SK-N-SH (cell line): Measurements from ENCODE around the gene DOCK4. TPM values are rescaled to one million over a fixed set of nuclear protein-coding genes. Genes with fewer than 3 reads are reported as not detected.

Experiments
- CTCF ChIA-PET: fragments of 300-600, 350-600 bp; formaldehyde crosslinking; extraction: SDS; loops from one replicate; lab custom pipeline; 2021; lab: Yijun Ruan, JAX
- POLR2A ChIA-PET: fragments of 350-600 bp; sonication (Branson Sonifier 250); formaldehyde crosslinking; extraction: SDS; loops from one replicate; lab custom pipeline; 2020; ENCODE audit warnings: antibody characterized with exemption, inconsistent platforms; lab: Yijun Ruan, JAX
- DNase-seq: peaks from one replicate; pipeline ENCODE4 v3.0.0; 2012
- H2AFZ ChIP-seq: fragments of 200-600 bp; sonication (generic); 2 replicates; pipeline ENCODE4 v1.8.1; 2016; ENCODE audit warnings: antibody characterized with exemption, mild to moderate bottlenecking, low read depth
- H3F3A ChIP-seq: fragments of 200-600 bp; sonication (generic); replicated peaks from 2 replicates; pipeline ENCODE3; 2016; ENCODE audit warnings: antibody characterized with exemption, mild to moderate bottlenecking; ENCODE audit not compliant: insufficient read depth
- H3K27ac ChIP-seq, 2 experiments: fragments of 200-500 bp in 1 of 2; fragments of 200-600 bp in 1 of 2; sonication (Bioruptor generic) in 1 of 2; sonication (generic), shearing (Covaris generic) in 1 of 2; 2 replicates each; pipeline versions ENCODE4 v1.5.1 to v1.6.1; 2014 to 2016; ENCODE audit warnings: low read depth in 2 of 2, inconsistent platforms in 1 of 2, low read length in 1 of 2, mild to moderate bottlenecking in 1 of 2, mixed read lengths in 1 of 2
- H3K27me3 ChIP-seq: fragments of 200-600 bp; sonication (generic), shearing (Covaris generic); 2 replicates; pipeline ENCODE4 v1.6.1; 2016; ENCODE audit warnings: mixed run types; ENCODE audit not compliant: insufficient read depth
- H3K36me3 ChIP-seq, 2 experiments: fragments of 200-500 bp in 1 of 2; fragments of 200-600 bp in 1 of 2; sonication (Bioruptor generic) in 1 of 2; sonication (generic) in 1 of 2; replicated peaks in 1 of 2; 2 replicates each; pipeline versions ENCODE3 to v1.5.1; 2014 to 2016; ENCODE audit warnings: low read length in 1 of 2, mild to moderate bottlenecking in 1 of 2; ENCODE audit not compliant: insufficient read depth in 2 of 2, control insufficient read depth in 1 of 2
- H3K4me1 ChIP-seq, 2 experiments: fragments of 200-500 bp in 1 of 2; fragments of 200-600 bp in 1 of 2; sonication (Bioruptor generic) in 1 of 2; sonication (generic), shearing (Covaris generic) in 1 of 2; 2 replicates each; pipeline versions ENCODE4 v1.5.1 to v1.6.1; 2014 to 2016; ENCODE audit warnings: low read depth in 1 of 2, low read length in 1 of 2, mixed run types in 1 of 2; ENCODE audit not compliant: insufficient read depth in 2 of 2, control insufficient read depth in 1 of 2
- H3K4me2 ChIP-seq: fragments of 200-600 bp; sonication (generic), shearing (Covaris generic); 2 replicates; pipeline ENCODE4 v1.6.1; 2017; ENCODE audit warnings: mixed run types
- H3K4me3 ChIP-seq, 2 experiments: fragments of 200-500 bp in 1 of 2; fragments of 200-600 bp in 1 of 2; sonication (Bioruptor generic) in 1 of 2; sonication (generic), shearing (Covaris generic) in 1 of 2; 2 replicates each; pipeline versions ENCODE4 v1.5.1 to v1.8.1; 2014 to 2016; ENCODE audit warnings: low read depth in 2 of 2, inconsistent platforms in 1 of 2, low read length in 1 of 2, mild to moderate bottlenecking in 1 of 2, mixed read lengths in 1 of 2, moderate library complexity in 1 of 2
- H3K79me2 ChIP-seq: fragments of 200-600 bp; sonication (generic); 2 replicates; pipeline ENCODE4 v1.8.1; 2017; ENCODE audit warnings: mild to moderate bottlenecking; ENCODE audit not compliant: insufficient read depth
- H3K9ac ChIP-seq: fragments of 200-600 bp; sonication (generic); 2 replicates; pipeline ENCODE4 v1.6.1; 2017; ENCODE audit warnings: mixed run types
- H3K9me2 ChIP-seq: fragments of 200-600 bp; sonication (generic); 2 replicates; pipeline ENCODE4 v1.6.1; 2017; ENCODE audit warnings: mixed run types
- H3K9me3 ChIP-seq: fragments of 200-600 bp; sonication (generic); 2 replicates; pipeline ENCODE4 v1.6.1; 2017; ENCODE audit warnings: mixed run types, mild to moderate bottlenecking, moderate library complexity
- H4K20me1 ChIP-seq: fragments of 200-600 bp; sonication (generic); 2 replicates; pipeline ENCODE4 v1.6.1; 2017; ENCODE audit warnings: mild to moderate bottlenecking, mixed run types; ENCODE audit not compliant: insufficient read depth
- EP300 ChIP-seq, 2 experiments: IDR thresholded peaks; 2 replicates each; pipeline versions ENCODE4 v1.4.0 to v1.6.1; 2012; ENCODE audit warnings: borderline replicate concordance in 1 of 2, low read depth in 1 of 2, low read length in 1 of 2
- EZH2phosphoT487 ChIP-seq: fragments of 200-600 bp; sonication (generic); IDR thresholded peaks from 2 replicates; pipeline ENCODE4 v1.6.1; 2017; ENCODE audit warnings: low read depth, mixed run types, mild to moderate bottlenecking, antibody characterized with exemption, moderate library complexity, borderline replicate concordance
- FOSL2 ChIP-seq: IDR thresholded peaks from 2 replicates; pipeline ENCODE4 v1.4.0; 2012; ENCODE audit warnings: low read depth, mild to moderate bottlenecking, moderate library complexity, borderline replicate concordance
- FOXJ3 ChIP-seq: sonication (generic); formaldehyde crosslinking; IDR thresholded peaks from 2 replicates; pipeline ENCODE4 v1.5.1; 2020; ENCODE audit warnings: mild to moderate bottlenecking, missing genetic modification reagents
- FOXM1 ChIP-seq: IDR thresholded peaks from 2 replicates; pipeline ENCODE4 v1.4.0; 2012; ENCODE audit warnings: low read depth, mild to moderate bottlenecking
- GABPA ChIP-seq: IDR thresholded peaks from 2 replicates; pipeline ENCODE4 v1.4.0; 2012; ENCODE audit warnings: low read depth, mild to moderate bottlenecking
- GATA2 ChIP-seq: sonication (generic); formaldehyde crosslinking; IDR thresholded peaks from 2 replicates; pipeline ENCODE4 v1.5.0; 2020; ENCODE audit warnings: mild to moderate bottlenecking, missing genetic modification reagents
- JUND ChIP-seq: IDR thresholded peaks from 2 replicates; pipeline ENCODE4 v1.4.0; 2012
- MEF2A ChIP-seq: IDR thresholded peaks from 2 replicates; pipeline ENCODE4 v1.4.0; 2012; ENCODE audit warnings: low read depth, borderline replicate concordance
- MXI1 ChIP-seq: IDR thresholded peaks from 2 replicates; pipeline ENCODE4 v1.6.1; 2012; ENCODE audit warnings: mild to moderate bottlenecking, low read depth, low read length, improper control_type of control experiment
- NFIC ChIP-seq: IDR thresholded peaks from 2 replicates; pipeline ENCODE4 v1.4.0; 2012; ENCODE audit warnings: borderline replicate concordance
- NRF1 ChIP-seq: IDR thresholded peaks from 2 replicates; pipeline ENCODE4 v1.6.1; 2012; ENCODE audit warnings: low read depth, mild to moderate bottlenecking, low read length
- RAD21 ChIP-seq: IDR thresholded peaks from 2 replicates; pipeline ENCODE4 v1.6.1; 2012; ENCODE audit warnings: mild to moderate bottlenecking, low read length
- RCOR1 ChIP-seq: fragments of 150-350 bp; IDR thresholded peaks from 2 replicates; pipeline ENCODE4 v1.6.1; 2017; ENCODE audit warnings: antibody characterized with exemption, low read length
- RFX5 ChIP-seq: IDR thresholded peaks from 2 replicates; pipeline ENCODE4 v1.6.1; 2012; ENCODE audit warnings: mild to moderate bottlenecking, improper control_type of control experiment, low read length
- RXRA ChIP-seq: IDR thresholded peaks from 2 replicates; pipeline ENCODE4 v1.4.0; 2012; ENCODE audit warnings: low read depth, mild to moderate bottlenecking, borderline replicate concordance
- SMC3 ChIP-seq: IDR thresholded peaks from 2 replicates; pipeline ENCODE4 v1.6.1; 2012; ENCODE audit warnings: low read depth, low read length, improper control_type of control experiment
- TAF1 ChIP-seq: IDR thresholded peaks from 2 replicates; pipeline ENCODE4 v1.6.1; 2012; ENCODE audit warnings: low read depth, mild to moderate bottlenecking, low read length, moderate library complexity, borderline replicate concordance
- WGBS: methylation state at CpG from one replicate; pipeline ENCODE4 v1.1.6; 2017; ENCODE audit warnings: low lambda C conversion rate; 5-methylcytosine and 5-hydroxymethylcytosine counted together
- polyA plus RNA-seq, 3 experiments: library from polyadenylated mRNA; depleted of rRNA; stranded (reverse); fragments of >200 nt; gene quantifications; 2 replicates each; pipeline ENCODE4 v1.2.3, GENCODE V29; 2012
- TF ChIP-seq, protein P1 (sequence below): IDR thresholded peaks from 2 replicates; pipeline ENCODE4; 2012
- TF ChIP-seq, protein P2 (sequence below): IDR thresholded peaks from 2 replicates; pipeline ENCODE4 v1.4.0; 2012; ENCODE audit warnings: low read depth, borderline replicate concordance
- TF ChIP-seq, protein P3 (sequence below): IDR thresholded peaks from 2 replicates; pipeline ENCODE4 v1.4.0; 2012; ENCODE audit warnings: low read depth, borderline replicate concordance

The DOCK4 gene
- polyA plus RNA-seq, 1 of the 3 experiments (the other 2 are of a cell fraction), result 8.5 TPM

DNA sequence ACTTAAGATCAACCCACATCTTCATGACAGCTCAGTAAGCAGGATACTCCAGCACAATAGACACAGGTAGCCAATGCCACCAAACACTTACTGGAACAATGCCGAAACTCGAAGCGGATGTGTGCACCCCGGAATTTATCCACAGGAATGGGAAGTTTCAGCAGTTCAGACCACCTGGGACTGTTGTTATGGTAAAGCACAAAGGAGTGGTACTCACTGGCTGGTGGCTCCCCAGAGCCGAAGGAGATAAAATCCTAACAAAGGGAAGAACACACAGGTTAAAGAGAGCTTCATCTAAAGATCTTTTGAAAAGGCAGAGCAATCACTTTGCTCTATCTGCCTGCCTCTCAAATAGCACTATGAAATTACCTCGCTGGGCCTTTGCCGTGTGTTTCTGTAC is 305.9 kb downstream of the DOCK4 start:
- H2AFZ ChIP-seq, result no peak overlapping the region
- POLR2A ChIA-PET, result no interaction called here
- no peaks in the 10 kb centered on the region for H3K9me2 ChIP-seq
- H3K9me3 ChIP-seq, result no peaks in the 10 kb centered on the region
- H3K4me2 ChIP-seq, result no peak overlapping the region
- H3K36me3 ChIP-seq, result peaks cover 0 to 19% of the 10 kb centered on the region in 2 experiments
- H4K20me1 ChIP-seq, result no peaks in the 10 kb centered on the region
- DNase-seq, result no peak
- H3K4me1 ChIP-seq, result no peaks in the 10 kb centered on the region
- H3K27ac ChIP-seq, result no peak overlapping the region
- TF ChIP-seq, protein P1, sequence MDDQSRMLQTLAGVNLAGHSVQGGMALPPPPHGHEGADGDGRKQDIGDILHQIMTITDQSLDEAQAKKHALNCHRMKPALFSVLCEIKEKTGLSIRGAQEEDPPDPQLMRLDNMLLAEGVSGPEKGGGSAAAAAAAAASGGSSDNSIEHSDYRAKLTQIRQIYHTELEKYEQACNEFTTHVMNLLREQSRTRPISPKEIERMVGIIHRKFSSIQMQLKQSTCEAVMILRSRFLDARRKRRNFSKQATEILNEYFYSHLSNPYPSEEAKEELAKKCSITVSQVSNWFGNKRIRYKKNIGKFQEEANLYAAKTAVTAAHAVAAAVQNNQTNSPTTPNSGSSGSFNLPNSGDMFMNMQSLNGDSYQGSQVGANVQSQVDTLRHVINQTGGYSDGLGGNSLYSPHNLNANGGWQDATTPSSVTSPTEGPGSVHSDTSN, result no peak
- TF ChIP-seq FOXM1 (no peak), JUND (no peak), SMC3 (no peak), EP300 (IDR thresholded peaks at IDR 0.05; ENCODE audit: borderline replicate concordance in 1 of 2, low read depth in 1 of 2, low read length in 1 of 2) (no peak), FOSL2 (no peak), NFIC (no peak), TAF1 (no peak), MEF2A (no peak), EZH2phosphoT487 (no peak), GATA2 (CRISPR knock-in tag) (no peak), RCOR1 (no peak), MXI1 (no peak), FOXJ3 (CRISPR knock-in tag) (no peak)
- TF ChIP-seq, protein P2, sequence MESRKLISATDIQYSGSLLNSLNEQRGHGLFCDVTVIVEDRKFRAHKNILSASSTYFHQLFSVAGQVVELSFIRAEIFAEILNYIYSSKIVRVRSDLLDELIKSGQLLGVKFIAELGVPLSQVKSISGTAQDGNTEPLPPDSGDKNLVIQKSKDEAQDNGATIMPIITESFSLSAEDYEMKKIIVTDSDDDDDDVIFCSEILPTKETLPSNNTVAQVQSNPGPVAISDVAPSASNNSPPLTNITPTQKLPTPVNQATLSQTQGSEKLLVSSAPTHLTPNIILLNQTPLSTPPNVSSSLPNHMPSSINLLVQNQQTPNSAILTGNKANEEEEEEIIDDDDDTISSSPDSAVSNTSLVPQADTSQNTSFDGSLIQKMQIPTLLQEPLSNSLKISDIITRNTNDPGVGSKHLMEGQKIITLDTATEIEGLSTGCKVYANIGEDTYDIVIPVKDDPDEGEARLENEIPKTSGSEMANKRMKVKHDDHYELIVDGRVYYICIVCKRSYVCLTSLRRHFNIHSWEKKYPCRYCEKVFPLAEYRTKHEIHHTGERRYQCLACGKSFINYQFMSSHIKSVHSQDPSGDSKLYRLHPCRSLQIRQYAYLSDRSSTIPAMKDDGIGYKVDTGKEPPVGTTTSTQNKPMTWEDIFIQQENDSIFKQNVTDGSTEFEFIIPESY, result no peak
- CTCF ChIA-PET, result no interaction called here
- H3F3A ChIP-seq, result no peaks in the 10 kb centered on the region
- no peak overlapping the region for H3K4me3 ChIP-seq
- H3K9ac ChIP-seq, result no peak overlapping the region
- H3K27me3 ChIP-seq, result no peaks in the 10 kb centered on the region
- 96% methylated on average over 7 of the region's 7 CpGs for WGBS
- no peaks in the 10 kb centered on the region for H3K79me2 ChIP-seq

DNA sequence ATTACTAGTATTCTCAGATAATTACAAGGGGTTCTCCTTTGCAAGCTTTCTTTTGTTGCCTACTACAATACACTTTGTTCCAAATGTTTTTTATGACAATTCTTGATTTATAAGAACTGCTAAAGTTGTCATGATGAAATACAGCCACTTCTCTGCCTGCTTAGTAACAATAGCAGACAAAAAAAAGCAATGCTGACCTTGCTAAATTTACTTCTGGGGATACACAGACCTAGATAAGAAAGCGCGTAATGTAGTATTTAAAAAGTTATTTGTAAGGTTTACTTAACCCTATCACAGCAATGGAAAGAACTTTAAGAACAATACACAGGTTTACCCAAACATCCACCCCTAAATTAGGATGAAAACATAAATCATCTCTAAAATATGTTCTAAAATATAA is 311.1 kb downstream of the DOCK4 start:
- DNase-seq, result no peak
- Histone ChIP-seq H2AFZ (no peak overlapping the region), H3K9me2 (no peaks in the 10 kb centered on the region), H3K9me3 (no peaks in the 10 kb centered on the region), H3K4me1 (no peaks in the 10 kb centered on the region), H3K9ac (no peak overlapping the region), H3K4me3 (no peak overlapping the region), H3K27me3 (no peaks in the 10 kb centered on the region), H3K79me2 (no peaks in the 10 kb centered on the region), H3K27ac (no peak overlapping the region), H3F3A (no peaks in the 10 kb centered on the region), H3K36me3 (peaks cover 0 to 21% of the 10 kb centered on the region in 2 experiments), H4K20me1 (no peaks in the 10 kb centered on the region), H3K4me2 (no peak overlapping the region)
- 99% methylated on average over 2 of the region's 2 CpGs for whole genome bisulfite sequencing
- ChIA-PET CTCF (interaction anchor here (1.1 to 1.5 kb wide), 2 partner anchors 14 to 132 kb away, joined by 3 to 5 read pairs; no protein-coding TSS in a partner anchor), POLR2A (no interaction called here)
- no peak for TF ChIP-seq RFX5
- no peak for TF ChIP-seq FOXJ3 (CRISPR knock-in tag)
- no peak for TF ChIP-seq RAD21
- no peak for TF ChIP-seq RXRA
- no peak for TF ChIP-seq GABPA
- TF ChIP-seq, protein P1, result no peak
- TF ChIP-seq MXI1, result no peak
- TF ChIP-seq SMC3, result no peak
- TF ChIP-seq TAF1, result no peak
- TF ChIP-seq, protein P3, sequence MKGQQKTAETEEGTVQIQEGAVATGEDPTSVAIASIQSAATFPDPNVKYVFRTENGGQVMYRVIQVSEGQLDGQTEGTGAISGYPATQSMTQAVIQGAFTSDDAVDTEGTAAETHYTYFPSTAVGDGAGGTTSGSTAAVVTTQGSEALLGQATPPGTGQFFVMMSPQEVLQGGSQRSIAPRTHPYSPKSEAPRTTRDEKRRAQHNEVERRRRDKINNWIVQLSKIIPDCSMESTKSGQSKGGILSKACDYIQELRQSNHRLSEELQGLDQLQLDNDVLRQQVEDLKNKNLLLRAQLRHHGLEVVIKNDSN, result no peak
- TF ChIP-seq, protein P2, result no peak
- no peak for TF ChIP-seq NRF1
- no peak for TF ChIP-seq MEF2A
